GM18505 (cell line): Measurements from ENCODE around the gene PRSS48.
"Not testable (repeated sequence)": the region's sequence is repeated elsewhere in the genome, so short reads cannot be mapped to it uniquely, and the experiment has no call there.

ENCODE experiments used
- ATAC-seq: cut with Tn5 transposase; IDR thresholded peaks from one replicate; pipeline ENCODE4 v1.9.1; 2021; ENCODE audit not compliant: unreplicated experiment
- POLR2A ChIP-seq: IDR thresholded peaks from 4 replicates; pipeline ENCODE4 v1.6.1; 2011; ENCODE audit warnings: borderline replicate concordance; ENCODE audit not compliant: insufficient read depth, insufficient read length; ENCODE audit errors: extremely low read depth

Gene PRSS48

DNA sequence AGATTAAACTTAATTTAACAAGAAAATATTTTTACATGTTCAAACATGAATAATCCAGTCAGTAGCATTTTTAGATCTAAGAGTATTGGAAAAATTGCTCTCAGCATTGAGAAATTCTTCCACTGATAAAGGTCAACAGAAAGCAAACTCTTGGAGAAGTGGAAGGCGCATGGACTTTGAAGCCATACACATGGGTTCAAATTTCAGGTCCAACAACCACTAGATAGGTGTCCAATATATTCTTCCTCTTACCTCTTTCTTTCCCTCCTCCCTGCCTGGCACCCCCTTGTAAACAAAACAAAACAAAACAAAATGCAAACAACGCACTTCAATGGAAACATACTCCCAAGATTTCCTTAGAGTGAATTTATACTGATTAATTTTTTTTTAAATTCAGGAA lies 28.4 kb upstream of the PRSS48 start:
- ATAC-seq: no peak
- no peak for TF ChIP-seq POLR2A

DNA sequence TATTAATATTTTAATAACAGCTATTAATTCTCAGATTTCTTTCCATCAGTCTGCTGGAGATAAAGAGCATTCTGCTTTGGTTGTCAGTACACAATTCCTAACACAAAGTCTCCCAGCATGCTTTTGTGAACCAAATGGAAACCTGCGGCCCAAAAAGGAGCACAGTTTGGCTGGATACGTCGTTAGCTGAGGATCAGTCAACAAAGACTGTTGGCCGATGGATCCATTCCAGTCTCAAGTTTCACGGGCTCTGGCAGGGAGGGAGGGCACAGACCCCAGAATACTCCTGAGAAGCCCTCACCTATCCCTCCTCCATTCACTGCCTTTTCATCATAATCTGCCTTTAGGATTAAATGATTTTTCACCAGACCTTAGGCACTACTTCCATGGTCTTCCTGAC lies 26.3 kb upstream of the PRSS48 start:
- no peak for TF ChIP-seq POLR2A
- ATAC-seq: no peak

DNA sequence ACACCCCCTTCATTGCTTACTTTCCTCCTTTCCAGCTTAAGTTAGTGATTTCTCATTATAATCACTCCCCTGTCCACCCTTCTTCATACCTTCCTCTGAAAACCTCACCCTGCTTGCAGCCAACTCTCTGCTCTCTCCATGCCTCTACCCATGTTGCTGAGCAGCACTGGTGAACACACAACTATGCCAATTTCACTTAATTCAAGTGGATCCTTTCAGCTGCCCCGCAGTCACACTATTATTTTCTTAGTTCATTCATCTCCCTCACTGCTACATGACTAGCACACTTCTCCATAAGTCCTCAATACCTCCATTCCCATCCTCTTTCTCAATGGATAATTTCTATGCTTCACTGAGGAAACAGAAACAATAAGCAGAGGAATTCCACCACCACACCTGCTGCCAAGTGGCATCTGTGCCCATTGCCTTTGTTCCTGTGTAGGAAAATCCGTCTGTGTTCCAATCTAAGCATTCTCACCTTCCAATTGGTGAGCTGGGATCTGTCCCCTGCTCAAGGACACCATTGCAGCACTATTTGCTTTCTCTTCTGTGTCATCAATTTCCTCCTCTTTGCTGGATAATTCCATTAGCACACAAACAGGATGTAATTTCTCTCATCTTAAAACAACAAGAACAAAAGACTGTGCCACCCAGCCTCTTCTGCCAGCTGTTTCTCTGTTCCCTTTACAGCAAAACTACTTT lies 25.2 kb upstream of the PRSS48 start:
- no peak for TF ChIP-seq POLR2A
- ATAC-seq: no peak

GRCh38 chr4:151255226-151255625 lies 21.7 kb upstream of the PRSS48 start:
- ATAC-seq: not testable (repeated sequence)

- not testable (repeated sequence) for ATAC-seq
Measured at GRCh38 chr4:151255680-151256079, 21.3 kb upstream of the PRSS48 start.

DNA sequence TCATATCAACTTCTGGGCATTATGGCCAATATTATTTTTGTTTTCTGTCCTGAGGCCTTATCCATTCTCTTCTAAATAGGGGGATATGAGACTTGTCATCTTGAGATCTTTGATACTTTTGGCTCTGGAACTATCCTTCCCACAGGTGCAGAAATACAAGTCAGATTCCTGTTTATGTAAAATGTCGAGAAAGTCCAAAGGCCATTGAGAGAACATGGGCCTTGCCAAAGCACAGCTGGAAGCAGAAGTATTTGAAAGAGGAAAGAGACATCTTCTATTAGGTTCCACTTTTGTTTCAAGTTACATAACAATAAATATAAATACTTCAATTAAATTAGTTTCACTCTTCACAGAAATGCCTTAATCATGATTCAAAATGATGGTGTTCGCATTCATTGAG lies 20.8 kb upstream of the PRSS48 start:
- no peak for ATAC-seq
- no peak for TF ChIP-seq POLR2A

DNA sequence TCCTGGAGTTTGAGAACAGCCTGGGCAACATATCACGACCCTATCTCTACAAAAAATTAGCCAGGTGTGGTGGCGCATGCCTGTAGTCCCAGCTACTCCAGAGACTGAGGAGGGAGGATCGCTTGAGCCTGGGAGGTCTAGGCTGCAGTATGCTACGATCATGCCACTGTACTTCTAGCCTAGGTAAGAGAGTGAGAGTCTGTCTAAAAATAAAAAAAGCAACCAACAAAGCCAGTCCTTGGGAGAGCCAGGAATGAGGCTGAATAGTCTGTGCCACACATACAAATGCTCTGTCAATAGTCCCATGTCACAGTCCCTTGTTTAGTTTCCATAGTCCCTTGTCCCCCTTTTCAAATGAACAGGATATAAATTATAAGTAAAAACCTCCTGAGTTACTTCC lies 19.3 kb upstream of the PRSS48 start:
- ATAC-seq: no peak

DNA sequence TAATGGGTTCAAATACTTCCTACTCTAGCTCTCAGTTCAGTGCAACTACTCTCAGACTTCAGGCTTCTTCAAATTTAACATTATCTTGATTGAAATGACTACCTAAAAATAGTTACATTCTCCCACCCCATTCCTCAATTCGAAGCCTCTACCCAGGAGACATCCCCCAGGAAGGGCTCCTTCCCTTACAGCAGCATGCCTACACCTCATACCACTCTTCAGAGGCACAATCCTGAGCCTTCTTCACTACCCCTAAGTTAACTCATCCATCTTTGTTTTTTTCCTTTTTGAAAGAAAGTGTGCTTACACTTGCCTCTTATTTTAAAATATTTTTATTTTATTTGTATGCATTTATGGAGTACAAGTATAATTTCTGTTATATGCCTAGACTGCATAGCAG lies 17.2 kb upstream of the PRSS48 start:
- no peak for TF ChIP-seq POLR2A
- ATAC-seq: no peak

More for the DNA sequence above, 19.3 kb upstream of the PRSS48 start:
- TF ChIP-seq POLR2A: no peak

DNA sequence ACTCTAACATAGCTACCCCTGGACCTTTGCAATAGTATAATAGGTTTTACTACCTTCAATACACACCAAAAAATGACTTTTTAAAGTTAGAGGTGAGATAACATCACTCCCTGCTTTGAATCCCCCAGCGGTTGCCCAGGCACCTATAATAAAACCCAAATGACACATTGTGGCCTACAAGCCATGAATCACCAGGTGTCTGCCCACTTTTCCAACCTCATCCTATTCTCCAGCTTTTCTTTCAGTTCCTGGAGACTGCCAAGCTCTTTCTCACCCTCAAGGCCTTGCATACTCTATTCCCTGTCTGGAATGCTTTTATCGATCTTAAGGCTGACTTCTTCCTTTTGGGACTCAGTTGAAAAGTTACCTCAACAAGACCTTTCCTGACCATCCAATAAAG lies 16.4 kb upstream of the PRSS48 start:
- no peak for ATAC-seq
- no peak for TF ChIP-seq POLR2A

- ATAC-seq: no peak
- TF ChIP-seq POLR2A: no peak
Measured at GRCh38 chr4:151263455-151263854, 13.5 kb upstream of the PRSS48 start.

GRCh38 chr4:151266497-151266896 lies 10.5 kb upstream of the PRSS48 start:
- no peak for ATAC-seq
- no peak for TF ChIP-seq POLR2A

DNA sequence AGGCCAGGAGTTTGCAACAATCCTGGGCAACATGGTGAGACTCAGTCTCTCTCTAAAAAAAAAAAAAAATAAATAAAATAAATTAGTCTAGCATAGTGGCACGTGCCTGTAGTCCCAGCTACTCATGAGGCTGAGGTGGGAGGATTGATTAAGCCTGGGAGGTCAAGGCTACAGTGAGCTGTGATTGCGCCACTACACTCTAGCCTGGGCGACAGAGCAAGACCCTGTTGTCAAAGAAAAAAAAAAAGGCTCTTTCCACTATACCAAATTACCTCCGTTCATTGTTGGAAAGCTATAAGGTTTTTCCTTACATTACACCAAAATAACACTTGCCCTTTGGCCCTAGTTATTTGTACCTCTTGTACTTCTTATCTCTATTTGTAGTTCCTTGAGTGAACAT lies 9.9 kb upstream of the PRSS48 start:
- no peak for ATAC-seq
- TF ChIP-seq POLR2A: no peak

- no peak for TF ChIP-seq POLR2A
- ATAC-seq: no peak
Measured at GRCh38 chr4:151267822-151268535, 9.0 kb upstream of the PRSS48 start.

DNA sequence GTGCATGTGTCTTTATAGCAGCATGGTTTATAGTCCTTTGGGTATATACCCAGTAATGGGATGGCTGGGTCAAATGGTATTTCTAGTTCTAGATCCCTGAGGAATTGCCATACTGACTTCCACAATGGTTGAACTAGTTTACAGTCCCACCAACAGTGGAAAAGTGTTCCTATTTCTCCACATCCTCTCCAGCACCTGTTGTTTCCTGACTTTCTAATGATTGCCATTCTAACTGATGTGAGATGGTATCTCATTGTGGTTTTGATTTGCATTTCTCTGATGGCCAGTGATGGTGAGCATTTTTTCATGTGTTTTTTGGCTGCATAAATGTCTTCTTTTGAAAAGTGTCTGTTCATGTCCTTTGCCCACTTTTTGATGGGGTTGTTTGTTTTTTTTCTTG lies 8.1 kb upstream of the PRSS48 start:
- not testable (repeated sequence) for ATAC-seq
